Chondrocyte (in vitro differentiated cells): ENCODE measurements around the gene SLC25A38. TPM values are rescaled to one million over a fixed set of nuclear protein-coding genes. Genes with fewer than 3 reads are reported as not detected.

Source experiments
- DNase-seq: peaks from one replicate; pipeline ENCODE4 v3.0.0; 2021; ENCODE audit warnings: mixed read lengths, low spot score
- H3K27ac Mint-ChIP-seq: one replicate; pipeline ENCODE4 v1.8.0; 2021; ENCODE audit warnings: mild to moderate bottlenecking, moderate library complexity, mixed read lengths; ENCODE audit not compliant: unreplicated experiment
- H3K27me3 Mint-ChIP-seq: 2 replicates; pipeline ENCODE4 v1.8.0; 2021; ENCODE audit warnings: low read depth, mixed read lengths
- H3K36me3 Mint-ChIP-seq: 2 replicates; pipeline ENCODE4 v1.8.0; 2021; ENCODE audit warnings: low read depth, mixed read lengths
- H3K4me1 Mint-ChIP-seq: 2 replicates; pipeline ENCODE4 v1.8.0; 2021; ENCODE audit warnings: low read depth, mild to moderate bottlenecking, mixed read lengths
- H3K4me3 Mint-ChIP-seq: one replicate; pipeline ENCODE4 v1.8.0; 2021; ENCODE audit warnings: mild to moderate bottlenecking, moderate library complexity, mixed read lengths; ENCODE audit not compliant: unreplicated experiment
- H3K9me3 Mint-ChIP-seq: 2 replicates; pipeline ENCODE4 v1.8.0; 2021; ENCODE audit warnings: low read depth, mixed read lengths
- CTCF ChIP-seq: fragments of 200-600 bp; sonication (generic); IDR thresholded peaks from 2 replicates; pipeline ENCODE4 v1.5.0; 2021; ENCODE audit warnings: antibody characterized with exemption, mild to moderate bottlenecking, moderate library complexity
- total RNA-seq: library from RNA; stranded (reverse); gene quantifications from 3 replicates; pipeline ENCODE4 v1.2.1, GENCODE V29; 2021

The SLC25A38 gene
- total RNA-seq, 1 donor from 2014 or later, result 26.5 TPM

- no peak overlapping the region for H3K4me3 Mint-ChIP-seq
- TF ChIP-seq CTCF, result no peak
- H3K27me3 Mint-ChIP-seq, result no peaks in the 10 kb centered on the region
- peak overlapping the region; percentile 28 for H3K27ac Mint-ChIP-seq
- no peaks in the 10 kb centered on the region for H3K9me3 Mint-ChIP-seq
- H3K4me1 Mint-ChIP-seq, result peaks cover 30% of the 10 kb centered on the region
- no peak for DNase-seq
- peaks cover 4% of the 10 kb centered on the region for H3K36me3 Mint-ChIP-seq
Measured at GRCh38 chr3:39385456-39386090, 2.4 kb downstream of the SLC25A38 start.

GRCh38 chr3:39386318-39386717 lies 3.1 kb downstream of the SLC25A38 start:
- H3K36me3 Mint-ChIP-seq, result peaks cover 9% of the 10 kb centered on the region
- no peak for DNase-seq
- H3K27ac Mint-ChIP-seq, result no peak overlapping the region
- H3K4me1 Mint-ChIP-seq, result peaks cover 30% of the 10 kb centered on the region
- no peak overlapping the region for H3K4me3 Mint-ChIP-seq
- TF ChIP-seq CTCF, result no peak
- H3K27me3 Mint-ChIP-seq, result no peaks in the 10 kb centered on the region
- no peaks in the 10 kb centered on the region for H3K9me3 Mint-ChIP-seq

DNA sequence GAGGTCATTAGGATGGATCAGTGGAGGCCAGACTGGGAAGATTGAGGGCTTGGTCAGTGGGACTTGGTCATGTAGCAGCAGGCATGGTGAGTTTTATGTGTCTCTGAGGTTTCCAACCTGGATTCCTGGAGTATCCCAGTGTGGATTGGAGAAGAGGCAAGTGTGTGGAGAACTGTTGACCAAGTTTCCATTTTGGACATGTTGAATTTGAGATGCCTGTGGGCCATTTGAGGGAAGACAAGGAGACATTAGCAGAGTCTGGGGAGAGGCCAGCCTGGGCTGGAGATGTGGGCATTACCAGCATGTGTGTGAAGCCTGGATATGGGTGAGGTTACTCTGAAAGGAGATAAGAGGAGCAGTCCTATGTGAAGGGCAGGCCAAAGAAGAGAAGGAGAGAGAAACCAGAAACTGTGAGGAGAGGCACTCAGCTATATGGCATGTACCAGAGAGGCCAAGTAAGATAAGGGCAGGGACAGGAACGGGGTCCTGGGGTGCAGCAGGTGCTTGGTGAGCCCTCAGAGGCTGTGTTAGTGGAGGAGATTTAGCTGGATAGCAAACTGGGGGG lies 4.3 kb downstream of the SLC25A38 start:
- DNase-seq, result no peak
- no peak overlapping the region for H3K27ac Mint-ChIP-seq
- H3K36me3 Mint-ChIP-seq, result peaks cover 15% of the 10 kb centered on the region
- TF ChIP-seq CTCF, result no peak
- H3K4me3 Mint-ChIP-seq, result no peak overlapping the region
- no peaks in the 10 kb centered on the region for H3K9me3 Mint-ChIP-seq
- H3K4me1 Mint-ChIP-seq, result peaks cover 26% of the 10 kb centered on the region
- H3K27me3 Mint-ChIP-seq, result no peaks in the 10 kb centered on the region

- Mint-ChIP-seq H3K27ac (peak overlapping the region; percentile 37), H3K9me3 (no peaks in the 10 kb centered on the region), H3K27me3 (no peaks in the 10 kb centered on the region), H3K4me1 (peaks cover 22% of the 10 kb centered on the region), H3K36me3 (peaks cover 16% of the 10 kb centered on the region), H3K4me3 (no peak overlapping the region)
- TF ChIP-seq CTCF, result no peak
- no peak for DNase-seq
Measured at GRCh38 chr3:39388153-39388552, 5.0 kb downstream of the SLC25A38 start.

- Mint-ChIP-seq H3K27me3 (no peaks in the 10 kb centered on the region), H3K27ac (no peak overlapping the region), H3K4me3 (no peak overlapping the region), H3K4me1 (peaks cover 22% of the 10 kb centered on the region), H3K9me3 (no peaks in the 10 kb centered on the region), H3K36me3 (peaks cover 17% of the 10 kb centered on the region)
- no peak for DNase-seq
- TF ChIP-seq CTCF, result no peak
Measured at GRCh38 chr3:39388741-39389248, 5.6 kb downstream of the SLC25A38 start.
